ENCODE measurements around the gene DPP6.

DPP6 gene

DNA sequence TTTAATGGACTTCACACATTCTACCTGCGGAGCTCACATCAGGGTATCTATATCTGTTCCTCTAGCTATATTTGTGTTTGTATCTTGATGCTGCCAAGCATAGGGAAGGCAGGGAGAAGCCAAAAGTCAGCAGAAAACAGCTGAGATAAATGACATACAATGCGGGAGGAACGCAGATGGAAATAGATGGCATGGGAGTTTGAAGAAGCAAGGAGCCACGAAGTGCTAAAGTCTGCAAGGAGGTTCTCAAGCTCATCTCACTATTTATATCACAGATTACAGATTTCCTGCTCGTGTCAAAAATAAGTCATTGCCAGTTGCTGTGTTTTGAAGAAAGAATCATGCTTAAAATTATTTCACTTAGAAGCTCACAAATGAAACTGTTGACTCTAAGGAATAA lies 180.5 kb downstream of the DPP6 start:
- DNase-seq (ENCODE audit: low read depth): no peak

DNA sequence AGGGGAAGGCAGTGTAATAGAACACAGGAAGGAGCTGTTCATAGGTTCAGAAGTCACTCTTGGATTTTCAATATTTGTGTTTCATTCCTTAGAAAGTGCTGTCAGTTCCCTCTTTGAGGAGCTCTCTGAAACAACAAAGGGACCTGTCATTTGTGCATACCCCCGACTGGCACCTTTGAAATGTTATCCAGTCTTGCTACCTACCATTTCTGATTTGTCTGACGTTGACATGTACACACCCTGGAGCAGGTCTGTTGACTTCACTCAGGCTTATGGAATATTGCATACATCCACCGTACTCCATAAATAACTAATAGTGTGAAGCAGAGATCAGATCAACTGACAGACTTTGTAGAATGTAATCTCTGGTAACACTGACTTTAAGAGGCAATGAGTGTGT lies 189.8 kb downstream of the DPP6 start:
- no peak for DNase-seq (ENCODE audit: low read depth)

DNA sequence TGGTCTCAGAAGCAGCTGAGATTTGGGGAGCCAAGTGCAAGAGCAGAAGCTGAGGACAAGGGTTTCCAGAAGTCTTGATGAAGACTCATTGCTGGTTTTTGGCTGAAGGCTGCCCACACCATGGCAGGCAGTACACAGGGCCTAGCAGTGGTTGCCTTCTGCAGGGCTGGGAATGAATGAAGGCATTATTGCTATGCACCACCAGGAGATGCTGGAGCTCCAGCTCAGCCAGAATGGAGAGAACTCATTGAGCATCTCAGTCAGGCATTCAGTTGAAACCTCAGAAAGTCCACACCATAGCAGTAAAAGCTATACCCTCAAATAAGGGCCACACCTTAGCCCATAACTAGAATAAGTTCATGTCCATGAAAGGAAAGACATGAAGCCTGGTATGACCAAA lies 190.5 kb downstream of the DPP6 start:
- DNase-seq (ENCODE audit: low read depth): no peak

DNA sequence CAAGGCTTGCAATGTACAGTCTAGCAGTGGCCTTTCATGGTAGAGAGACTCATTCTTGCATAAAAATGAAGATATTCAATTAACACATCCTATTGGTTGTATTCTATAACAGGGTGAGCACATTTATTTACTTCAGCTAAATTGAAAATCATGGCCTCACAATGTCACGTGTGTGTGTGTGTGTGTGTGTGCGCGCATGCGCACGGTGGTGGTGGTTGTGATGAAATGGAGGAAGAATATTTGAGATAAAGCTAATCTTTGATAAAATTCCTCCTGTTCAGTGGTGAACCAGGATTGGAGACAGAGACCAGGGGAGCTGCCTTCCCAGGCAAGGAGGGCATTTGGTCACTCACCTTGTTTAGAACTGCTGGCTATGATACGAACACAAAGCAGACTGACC lies 199.8 kb downstream of the DPP6 start:
- DNase-seq (ENCODE audit: low read depth): no peak

GRCh38 chr7:154253810-154254209 lies 201.6 kb downstream of the DPP6 start:
- no peak for DNase-seq (ENCODE audit: low read depth)

DNA sequence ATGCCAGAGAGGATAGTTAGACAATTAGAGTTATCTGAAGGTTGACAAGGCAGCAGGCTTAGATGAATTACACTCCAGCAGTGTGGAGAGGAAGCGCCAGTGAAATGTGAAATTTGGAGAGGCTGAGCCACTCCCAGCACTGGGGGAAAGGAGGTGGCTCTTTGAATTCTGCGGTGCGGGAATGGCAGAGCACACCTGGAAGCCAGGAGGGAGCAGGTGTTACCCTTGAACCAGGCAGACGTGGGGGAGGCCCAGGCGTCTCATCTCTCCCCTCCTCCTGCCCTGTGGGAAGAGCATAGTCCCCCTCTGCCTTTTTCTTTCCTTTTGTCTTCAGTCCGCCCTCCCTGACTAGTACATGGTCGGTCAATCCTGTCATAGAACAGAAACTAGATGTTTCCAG lies 203.1 kb downstream of the DPP6 start:
- DNase-seq (ENCODE audit: low read depth): no peak

GRCh38 chr7:154256150-154256549 lies 204.0 kb downstream of the DPP6 start:
- no peak for DNase-seq (ENCODE audit: low read depth)

DNA sequence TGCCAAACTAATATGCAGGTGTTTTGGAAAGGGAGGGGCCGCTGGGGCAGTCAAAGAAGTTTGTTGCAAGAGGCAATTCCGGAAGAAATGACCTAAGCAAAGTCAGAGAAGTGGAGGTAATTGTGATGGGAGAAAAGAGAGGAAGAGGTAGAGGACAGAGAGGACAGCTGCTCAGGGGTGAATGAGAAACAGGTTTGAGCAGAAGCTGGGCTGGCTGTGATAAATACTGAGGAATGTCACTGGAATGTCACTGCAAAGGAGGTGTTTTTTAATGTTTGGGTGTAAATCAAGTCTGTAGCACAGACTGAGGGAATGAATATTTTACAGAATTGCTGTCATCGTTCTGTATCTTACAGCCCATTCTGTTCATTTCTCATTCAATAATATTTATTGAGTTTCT lies 207.2 kb downstream of the DPP6 start:
- DNase-seq (ENCODE audit: low read depth): no peak

DNA sequence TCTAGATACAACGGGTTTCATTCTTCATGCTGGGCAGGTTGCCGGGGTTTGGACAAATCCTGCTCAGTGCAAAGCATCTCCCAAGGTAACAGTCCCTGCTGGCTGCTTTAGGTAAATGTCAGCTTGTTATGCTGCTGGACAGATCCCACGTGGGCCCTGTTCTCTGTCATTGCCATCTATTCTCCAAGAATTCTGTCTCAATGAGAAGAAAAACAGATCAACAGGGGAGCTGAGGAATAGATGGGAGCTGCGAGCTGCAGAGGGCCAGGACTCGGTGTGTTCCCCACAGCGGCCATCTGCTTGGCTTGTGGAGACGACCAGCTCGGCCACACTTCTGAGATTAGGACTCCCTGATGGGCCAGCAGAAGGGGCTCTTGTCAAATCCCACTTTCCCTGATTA lies 235.2 kb downstream of the DPP6 start:
- no peak for DNase-seq (ENCODE audit: low read depth)

DNA sequence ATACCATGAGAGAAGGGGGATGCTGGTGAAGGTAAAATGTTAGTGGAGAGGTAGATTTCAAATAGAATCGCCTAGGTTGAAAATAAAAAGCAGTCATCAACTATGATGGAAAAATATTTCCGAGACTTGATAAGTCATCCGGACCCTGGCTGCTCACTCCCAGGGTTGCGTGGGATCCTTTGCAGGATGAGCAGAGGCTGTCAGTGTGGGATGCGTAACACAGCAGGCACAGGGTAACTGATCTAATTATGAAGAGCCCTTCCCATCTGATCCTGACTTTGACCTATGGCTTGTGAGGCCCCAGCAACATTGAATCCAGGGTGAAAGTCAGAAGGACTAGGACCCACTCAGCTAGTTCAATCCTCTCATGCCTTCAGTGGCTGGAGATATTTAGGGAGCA lies 236.9 kb downstream of the DPP6 start:
- DNase-seq (ENCODE audit: low read depth): no peak

- DNase-seq (ENCODE audit: low read depth): no peak
These were observed 244.2 kb downstream of the DPP6 start for GRCh38 chr7:154296443-154296842.

DNA sequence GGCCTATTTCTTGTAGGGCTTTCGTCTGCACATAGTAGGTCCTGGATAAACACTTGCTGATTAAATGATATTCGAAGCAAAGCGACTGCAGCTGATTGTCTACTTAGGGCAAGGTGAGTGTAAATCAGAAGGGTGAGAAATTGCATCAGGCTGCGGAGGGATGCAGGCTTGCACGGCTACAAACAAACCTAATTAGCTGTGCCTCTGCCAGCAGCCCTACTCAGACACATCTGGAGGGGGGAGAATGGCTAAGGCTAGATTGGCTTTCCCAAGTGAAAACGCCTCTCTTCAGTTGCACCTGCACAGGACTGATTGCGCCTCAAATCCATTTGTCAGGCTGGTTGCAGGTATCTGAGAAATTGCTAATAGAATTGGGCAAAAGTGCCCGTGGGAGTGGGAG lies 247.5 kb downstream of the DPP6 start:
- DNase-seq (ENCODE audit: low read depth): no peak

DNA sequence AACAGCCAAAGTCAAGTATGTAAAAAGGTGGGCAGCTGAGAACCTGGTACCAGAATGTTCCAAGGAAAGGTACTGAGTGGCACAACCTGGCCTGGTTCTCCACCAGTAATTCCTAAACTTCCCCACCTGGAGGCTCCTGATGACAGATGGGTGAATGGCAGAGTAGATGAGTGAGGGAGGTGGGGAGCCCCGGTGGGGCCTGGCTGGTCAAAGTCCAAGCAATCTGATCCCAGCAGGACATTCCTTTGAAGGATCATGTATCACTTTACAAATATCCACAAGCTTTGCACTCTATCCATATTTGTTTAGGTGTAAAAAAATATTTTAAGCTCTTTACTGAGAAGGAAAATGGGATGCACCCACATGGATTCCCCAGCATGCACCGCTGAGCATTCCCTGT lies 250.2 kb downstream of the DPP6 start:
- no peak for DNase-seq (ENCODE audit: low read depth)

- no peak for DNase-seq (ENCODE audit: low read depth)
These were observed 252.0 kb downstream of the DPP6 start for GRCh38 chr7:154304231-154304630.

- no peak for DNase-seq (ENCODE audit: low read depth)
These were observed 252.8 kb downstream of the DPP6 start for GRCh38 chr7:154304740-154305700.

GRCh38 chr7:154306036-154306435 lies 253.8 kb downstream of the DPP6 start:
- no peak for DNase-seq (ENCODE audit: low read depth)

DNA sequence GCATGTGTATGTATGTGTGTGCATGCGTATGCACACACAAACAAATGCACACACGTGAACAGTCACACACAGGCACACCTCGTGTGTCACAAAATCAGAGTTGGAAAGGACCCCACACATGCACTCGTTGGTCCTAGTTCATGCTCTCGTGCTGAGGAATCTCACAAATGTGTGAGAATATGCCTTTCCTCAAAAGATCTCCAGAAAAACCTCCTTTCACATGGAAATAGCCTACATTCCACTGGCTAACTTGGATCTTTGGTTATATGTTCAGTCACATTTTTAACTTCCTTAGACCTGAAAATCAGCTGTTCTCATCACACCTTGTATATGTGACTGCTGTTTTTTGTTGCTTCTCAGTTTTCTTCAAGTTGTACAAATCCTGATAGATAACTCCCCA lies 256.7 kb downstream of the DPP6 start:
- no peak for DNase-seq (ENCODE audit: low read depth)

DNA sequence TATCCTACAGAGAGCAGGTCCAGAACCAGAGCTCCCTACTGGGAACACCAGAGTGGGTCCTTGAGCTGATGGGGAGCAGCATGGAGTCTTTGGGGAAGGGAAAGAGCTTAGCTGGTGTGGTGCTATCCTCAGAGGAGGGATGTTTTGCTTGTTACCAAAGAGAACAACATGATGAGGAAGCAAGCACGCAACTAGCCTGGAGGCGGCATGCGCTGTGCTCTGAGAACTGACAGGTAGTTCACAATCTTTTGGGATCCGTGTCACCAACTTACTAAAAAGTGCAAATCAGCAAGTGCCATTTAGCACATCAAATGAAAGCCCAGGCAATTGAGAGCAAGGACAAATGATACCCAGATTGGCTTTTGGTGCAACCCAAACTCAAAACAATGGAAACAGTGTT lies 257.9 kb downstream of the DPP6 start:
- DNase-seq (ENCODE audit: low read depth): no peak

DNA sequence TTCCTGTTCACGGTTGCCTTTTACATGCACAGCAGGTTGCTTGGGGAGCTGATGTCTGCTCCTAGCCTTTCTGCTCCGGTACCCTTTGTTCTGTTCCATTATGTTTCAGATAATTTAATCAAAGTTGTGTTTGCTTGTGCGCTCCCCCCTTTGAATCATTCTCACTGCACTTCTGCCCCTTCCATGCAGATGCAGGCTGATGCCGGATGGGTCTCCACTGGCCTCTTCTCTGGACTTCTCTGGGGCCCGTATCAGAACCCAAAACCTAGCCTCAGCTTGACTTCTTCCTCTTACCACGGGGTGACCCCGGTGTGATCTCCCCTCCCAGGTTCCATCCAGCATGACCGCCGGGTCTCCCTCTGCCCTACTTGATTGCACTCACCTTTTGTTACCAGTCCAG lies 272.0 kb downstream of the DPP6 start:
- no peak for DNase-seq (ENCODE audit: low read depth)

DNA sequence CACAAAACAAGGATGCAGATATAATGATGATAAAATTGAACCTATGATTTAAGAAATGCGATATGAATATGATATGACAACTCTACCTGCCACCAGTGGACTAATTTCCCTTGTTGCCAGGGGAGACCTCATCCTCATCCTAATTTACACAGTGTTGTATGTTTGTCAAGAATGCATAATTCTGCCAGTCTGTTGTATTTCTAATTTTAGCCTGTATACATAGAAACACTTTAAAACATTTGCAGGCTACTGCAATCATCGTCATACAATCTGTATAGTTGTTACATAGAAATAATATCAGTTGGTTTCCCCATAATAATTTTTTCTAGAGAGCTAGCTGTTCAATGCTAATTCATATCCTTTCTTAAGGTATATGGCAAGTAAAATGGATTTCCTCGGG lies 274.2 kb downstream of the DPP6 start:
- DNase-seq (ENCODE audit: low read depth): no peak

DNA sequence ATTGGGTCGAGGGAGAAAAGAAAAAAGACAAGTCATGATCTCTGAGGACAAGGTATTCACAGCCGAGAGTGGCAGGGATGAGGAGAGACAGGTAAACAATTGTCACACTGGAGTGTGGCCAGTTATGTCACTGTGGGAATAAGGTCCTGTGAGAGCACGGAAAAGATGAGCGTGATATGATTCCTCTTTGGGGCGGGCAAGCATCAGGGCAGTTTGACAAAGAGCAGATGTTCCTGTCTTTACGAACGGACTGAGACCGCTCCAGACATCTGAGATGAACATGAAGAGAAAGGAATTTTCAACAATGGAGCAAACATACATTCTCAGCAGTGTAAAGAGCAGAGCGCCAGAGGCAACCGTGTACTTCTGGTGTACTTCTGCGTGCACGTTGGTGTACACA lies 278.1 kb downstream of the DPP6 start:
- DNase-seq (ENCODE audit: low read depth): no peak

- DNase-seq (ENCODE audit: low read depth): no peak
These were observed 280.8 kb downstream of the DPP6 start for GRCh38 chr7:154332811-154333580.

DNA sequence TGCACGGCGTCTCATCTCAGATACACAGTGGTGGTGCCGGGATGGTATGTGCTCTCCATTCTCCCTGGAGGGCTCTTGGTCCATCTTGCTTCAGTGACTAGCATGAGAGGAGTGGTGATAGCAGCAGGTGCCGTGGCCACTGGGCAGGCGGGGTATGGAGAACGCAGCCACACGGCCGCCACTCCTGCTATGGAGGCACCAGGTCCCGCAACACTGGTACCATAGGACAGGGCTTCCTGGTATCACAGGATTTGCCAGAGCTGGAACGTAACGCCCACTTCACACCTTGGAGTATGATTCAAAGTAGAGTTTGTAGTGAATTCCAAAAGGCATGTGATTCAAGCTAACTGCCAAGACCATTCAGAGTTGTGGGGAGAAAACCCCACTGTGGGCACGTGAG lies 284.1 kb downstream of the DPP6 start:
- no peak for DNase-seq (ENCODE audit: low read depth)

Measured in activated T-helper 9 cell treated with anti-CD3 and anti-CD28 coated beads, Interleukin-2, amount 50 U/mL, for 16 hours (primary cell).